WTC11 (cell line): ENCODE data around the gene IDH3B. TPM values are rescaled to one million over a fixed set of nuclear protein-coding genes. Genes with fewer than 3 reads are reported as not detected.
"Not testable (repeated sequence)": the region's sequence is repeated elsewhere in the genome, so short reads cannot be mapped to it uniquely, and the experiment has no call there.

Experiments
- ATAC-seq: fragments of 200-7000 bp; cut with Tn5 transposase; 2 replicates; pipeline ENCODE4 v1.10.0; 2021; ENCODE audit warnings: mild to moderate bottlenecking, moderate library complexity
- CTCF ChIA-PET: fragments of 300-600 bp; sonication (Branson Sonifier 250); formaldehyde crosslinking; loops from one replicate; lab custom pipeline; 2021; ENCODE audit warnings: antibody characterized with exemption; lab: Charles Lee
- POLR2A ChIA-PET: fragments of 350-600 bp; sonication (Branson Sonifier 250); formaldehyde crosslinking; loops from one replicate; lab custom pipeline; 2021; ENCODE audit warnings: antibody characterized with exemption; lab: Charles Lee
- DNase-seq: peaks from one replicate; pipeline ENCODE4 v3.0.0; 2021; ENCODE audit warnings: low spot score
- H3K27ac Mint-ChIP-seq: 2 replicates; pipeline ENCODE4 v1.8.0; 2021; ENCODE audit warnings: mixed read lengths
- H3K27me3 Mint-ChIP-seq: 2 replicates; pipeline ENCODE4 v1.8.0; 2021; ENCODE audit warnings: low read depth, mild to moderate bottlenecking, moderate library complexity, mixed read lengths
- H3K36me3 Mint-ChIP-seq: 2 replicates; pipeline ENCODE4 v1.8.0; 2021; ENCODE audit warnings: mixed read lengths
- H3K4me1 Mint-ChIP-seq: 2 replicates; pipeline ENCODE4 v1.8.0; 2022; ENCODE audit warnings: mixed read lengths
- H3K4me3 Mint-ChIP-seq: 2 replicates; pipeline ENCODE4 v1.8.0; 2021; ENCODE audit warnings: mild to moderate bottlenecking, moderate library complexity, mixed read lengths
- H3K9me3 Mint-ChIP-seq: 2 replicates; pipeline ENCODE4 v1.8.0; 2021; ENCODE audit warnings: mixed read lengths
- ATF3 ChIP-seq: sonication (generic); formaldehyde crosslinking; conservative IDR thresholded peaks from 2 replicates; pipeline ENCODE4 v1.8.1; 2022; ENCODE audit warnings: mild to moderate bottlenecking, missing genetic modification reagents
- CBFB ChIP-seq: sonication (generic); formaldehyde crosslinking; IDR thresholded peaks from 2 replicates; pipeline ENCODE4 v1.8.1; 2022; ENCODE audit warnings: mild to moderate bottlenecking, low read depth, missing genetic modification reagents
- CTCF ChIP-seq: fragments of 200-600 bp; IDR thresholded peaks from 2 replicates; pipeline ENCODE4 v1.8.0; 2022; ENCODE audit warnings: antibody characterized with exemption
- JAZF1 ChIP-seq: fragments of 250-450 bp; sonication (Bioruptor Pico); IDR thresholded peaks from 2 replicates; pipeline ENCODE4 v1.9.0; 2021; ENCODE audit warnings: moderate library complexity, mild to moderate bottlenecking, inconsistent platforms
- JUN ChIP-seq: sonication (generic); formaldehyde crosslinking; IDR thresholded peaks from 2 replicates; pipeline ENCODE4 v1.8.0; 2023; ENCODE audit warnings: mild to moderate bottlenecking, missing genetic modification reagents
- PREB ChIP-seq: sonication (generic); formaldehyde crosslinking; IDR thresholded peaks from 2 replicates; pipeline ENCODE4 v1.8.1; 2022; ENCODE audit warnings: mild to moderate bottlenecking, missing genetic modification reagents, moderate library complexity, borderline replicate concordance
- total RNA-seq: library from RNA; stranded (reverse); gene quantifications from 3 replicates; pipeline ENCODE4 v1.2.3, GENCODE V29; 2021
- TF ChIP-seq, protein P1 (sequence below): fragments of 250-450 bp; sonication (Bioruptor Pico); IDR thresholded peaks from 2 replicates; pipeline ENCODE4 v1.9.0; 2021; ENCODE audit warnings: moderate library complexity, mild to moderate bottlenecking, inconsistent platforms, borderline replicate concordance
- TF ChIP-seq, protein P2 (sequence below): sonication (generic); formaldehyde crosslinking; IDR thresholded peaks from 2 replicates; pipeline ENCODE4 v1.8.0; 2023; ENCODE audit warnings: missing genetic modification reagents
- TF ChIP-seq, protein P3 (sequence below): sonication (generic); formaldehyde crosslinking; IDR thresholded peaks from 2 replicates; pipeline ENCODE4 v1.8.1; 2023; ENCODE audit warnings: mild to moderate bottlenecking, missing genetic modification reagents
- TF ChIP-seq, protein P4 (sequence below): fragments of 250-450 bp; sonication (Bioruptor Pico); IDR thresholded peaks from 2 replicates; pipeline ENCODE4 v2.1.2; 2022; ENCODE audit warnings: mild to moderate bottlenecking, moderate library complexity

Gene IDH3B
- total RNA-seq, 1 experiment from 2014 or later = 136 TPM

- TF ChIP-seq JAZF1 (CRISPR knock-in tag) (no peak), ATF3 (CRISPR knock-in tag) (no peak)
- TF ChIP-seq, all 79 proteins: peak for 0
- Mint-ChIP-seq H3K27ac (no peak overlapping the region), H3K4me3 (no peak overlapping the region)
Observed at GRCh38 chr20:2687514-2687913, 23.5 kb upstream of the IDH3B start.

DNA sequence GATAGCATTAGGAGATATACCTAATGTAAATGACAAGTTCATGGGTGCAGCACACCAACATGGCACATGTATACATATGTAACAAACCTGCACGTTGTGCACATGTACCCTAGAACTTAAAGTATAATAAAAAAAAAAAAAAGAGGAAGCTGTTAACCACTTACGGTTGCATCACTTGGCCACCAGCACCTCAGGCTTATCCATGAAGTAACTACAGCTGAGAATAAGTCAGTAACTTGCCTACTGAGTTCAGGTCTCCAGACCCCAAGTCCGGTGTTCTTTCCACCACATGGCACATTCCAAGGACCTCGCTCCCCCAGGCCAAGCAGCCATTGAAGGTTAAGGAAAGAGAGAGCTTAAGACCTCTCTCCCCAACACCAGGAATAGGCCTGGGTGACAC lies 20.8 kb upstream of the IDH3B start:
- H3K4me1 Mint-ChIP-seq, H3K9me3 Mint-ChIP-seq, ATAC-seq, POLR2A ChIA-PET, H3K4me3 Mint-ChIP-seq, H3K27ac Mint-ChIP-seq, DNase-seq, H3K36me3 Mint-ChIP-seq: not testable (repeated sequence)
- CTCF ChIA-PET = interaction anchor here (2.6 to 5.2 kb wide), 2 partner anchors 10 to 68 kb away, joined by 12 to 120 read pairs; no protein-coding TSS in a partner anchor
- H3K27me3 Mint-ChIP-seq = peaks cover 89% of the 10 kb centered on the region

More at GRCh38 chr20:2687514-2687913, 23.5 kb upstream of the IDH3B start:
- H3K4me1 Mint-ChIP-seq = peaks cover 21% of the 10 kb centered on the region
- no peaks in the 10 kb centered on the region for H3K9me3 Mint-ChIP-seq
- DNase-seq = no peak
- peaks cover 5% of the 10 kb centered on the region for H3K36me3 Mint-ChIP-seq
- ChIA-PET CTCF (interaction anchor here (0.6 to 5.2 kb wide), 9 partner anchors 13 to 163 kb away, joined by 3 to 120 read pairs (median 12); no protein-coding TSS in a partner anchor), POLR2A (no interaction called here)
- no peak for ATAC-seq
- peaks cover 93% of the 10 kb centered on the region for H3K27me3 Mint-ChIP-seq

- H3K36me3 Mint-ChIP-seq, H3K4me3 Mint-ChIP-seq, ATAC-seq, POLR2A ChIA-PET, DNase-seq, H3K27ac Mint-ChIP-seq, H3K4me1 Mint-ChIP-seq, CTCF ChIA-PET, H3K9me3 Mint-ChIP-seq: not testable (repeated sequence)
- peaks cover 72% of the 10 kb centered on the region for H3K27me3 Mint-ChIP-seq
Observed at GRCh38 chr20:2682040-2682439, 18.0 kb upstream of the IDH3B start.

GRCh38 chr20:2680046-2680445 lies 16.0 kb upstream of the IDH3B start:
- no peak overlapping the region for H3K27ac Mint-ChIP-seq

More at GRCh38 chr20:2680046-2680445, 16.0 kb upstream of the IDH3B start:
- TF ChIP-seq, protein P1, sequence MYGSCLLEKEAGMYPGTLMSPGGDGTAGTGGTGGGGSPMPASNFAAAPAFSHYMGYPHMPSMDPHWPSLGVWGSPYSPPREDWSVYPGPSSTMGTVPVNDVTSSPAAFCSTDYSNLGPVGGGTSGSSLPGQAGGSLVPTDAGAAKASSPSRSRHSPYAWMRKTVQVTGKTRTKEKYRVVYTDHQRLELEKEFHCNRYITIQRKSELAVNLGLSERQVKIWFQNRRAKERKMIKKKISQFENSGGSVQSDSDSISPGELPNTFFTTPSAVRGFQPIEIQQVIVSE = no peak
- TF ChIP-seq, protein P2, sequence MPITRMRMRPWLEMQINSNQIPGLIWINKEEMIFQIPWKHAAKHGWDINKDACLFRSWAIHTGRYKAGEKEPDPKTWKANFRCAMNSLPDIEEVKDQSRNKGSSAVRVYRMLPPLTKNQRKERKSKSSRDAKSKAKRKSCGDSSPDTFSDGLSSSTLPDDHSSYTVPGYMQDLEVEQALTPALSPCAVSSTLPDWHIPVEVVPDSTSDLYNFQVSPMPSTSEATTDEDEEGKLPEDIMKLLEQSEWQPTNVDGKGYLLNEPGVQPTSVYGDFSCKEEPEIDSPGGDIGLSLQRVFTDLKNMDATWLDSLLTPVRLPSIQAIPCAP (CRISPR knock-in tag) = no peak
- TF ChIP-seq JUN (CRISPR knock-in tag) = no peak
- TF ChIP-seq CTCF = no peak
- TF ChIP-seq, protein P3, sequence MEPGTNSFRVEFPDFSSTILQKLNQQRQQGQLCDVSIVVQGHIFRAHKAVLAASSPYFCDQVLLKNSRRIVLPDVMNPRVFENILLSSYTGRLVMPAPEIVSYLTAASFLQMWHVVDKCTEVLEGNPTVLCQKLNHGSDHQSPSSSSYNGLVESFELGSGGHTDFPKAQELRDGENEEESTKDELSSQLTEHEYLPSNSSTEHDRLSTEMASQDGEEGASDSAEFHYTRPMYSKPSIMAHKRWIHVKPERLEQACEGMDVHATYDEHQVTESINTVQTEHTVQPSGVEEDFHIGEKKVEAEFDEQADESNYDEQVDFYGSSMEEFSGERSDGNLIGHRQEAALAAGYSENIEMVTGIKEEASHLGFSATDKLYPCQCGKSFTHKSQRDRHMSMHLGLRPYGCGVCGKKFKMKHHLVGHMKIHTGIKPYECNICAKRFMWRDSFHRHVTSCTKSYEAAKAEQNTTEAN = no peak
- TF ChIP-seq PREB (CRISPR knock-in tag) = no peak
- no peak for TF ChIP-seq CBFB
- TF ChIP-seq ATF3 (CRISPR knock-in tag) = no peak
- TF ChIP-seq, protein P4, sequence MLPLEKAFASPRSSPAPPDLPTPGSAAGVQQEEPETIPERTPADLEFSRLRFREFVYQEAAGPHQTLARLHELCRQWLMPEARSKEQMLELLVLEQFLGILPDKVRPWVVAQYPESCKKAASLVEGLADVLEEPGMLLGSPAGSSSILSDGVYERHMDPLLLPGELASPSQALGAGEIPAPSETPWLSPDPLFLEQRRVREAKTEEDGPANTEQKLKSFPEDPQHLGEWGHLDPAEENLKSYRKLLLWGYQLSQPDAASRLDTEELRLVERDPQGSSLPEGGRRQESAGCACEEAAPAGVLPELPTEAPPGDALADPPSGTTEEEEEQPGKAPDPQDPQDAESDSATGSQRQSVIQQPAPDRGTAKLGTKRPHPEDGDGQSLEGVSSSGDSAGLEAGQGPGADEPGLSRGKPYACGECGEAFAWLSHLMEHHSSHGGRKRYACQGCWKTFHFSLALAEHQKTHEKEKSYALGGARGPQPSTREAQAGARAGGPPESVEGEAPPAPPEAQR (CRISPR knock-in tag) = no peak
- H3K4me1 Mint-ChIP-seq = no peaks in the 10 kb centered on the region
- no peaks in the 10 kb centered on the region for H3K9me3 Mint-ChIP-seq
- H3K36me3 Mint-ChIP-seq = no peaks in the 10 kb centered on the region
- ATAC-seq = no peak
- H3K27me3 Mint-ChIP-seq = peaks cover 52% of the 10 kb centered on the region
- POLR2A ChIA-PET = no interaction called here
- CTCF ChIA-PET = interaction anchor here (1.2 kb wide), 1 partner anchor 73 kb away, joined by 4 read pairs; no protein-coding TSS in a partner anchor
- no peak overlapping the region for H3K4me3 Mint-ChIP-seq
- no peak for DNase-seq
